GM10248 (cell line): Measurements from ENCODE around the gene KIRREL3.

Experiments
- CTCF ChIA-PET: fragments of 300-600 bp; sonication (Branson Sonifier 250); formaldehyde crosslinking; extraction: SDS; loops from one replicate; lab custom pipeline; 2021; ENCODE audit warnings: antibody characterized with exemption; lab: Yijun Ruan, JAX
- POLR2A ChIA-PET: fragments of 350-650 bp; sonication (Branson Sonifier 250); formaldehyde crosslinking; extraction: SDS; loops from one replicate; lab custom pipeline; 2020; ENCODE audit warnings: antibody characterized with exemption; lab: Yijun Ruan, JAX
- DNase-seq: peaks from one replicate; pipeline ENCODE4 v3.0.0; 2012; ENCODE audit errors: extremely low spot score
- TF ChIP-seq, protein P1 (sequence below): IDR thresholded peaks from 2 replicates; pipeline ENCODE4 v1.5.1; 2012; ENCODE audit warnings: mild to moderate bottlenecking, low read depth; ENCODE audit errors: extremely low read depth, missing control alignments, control extremely low read depth

KIRREL3 gene

DNA sequence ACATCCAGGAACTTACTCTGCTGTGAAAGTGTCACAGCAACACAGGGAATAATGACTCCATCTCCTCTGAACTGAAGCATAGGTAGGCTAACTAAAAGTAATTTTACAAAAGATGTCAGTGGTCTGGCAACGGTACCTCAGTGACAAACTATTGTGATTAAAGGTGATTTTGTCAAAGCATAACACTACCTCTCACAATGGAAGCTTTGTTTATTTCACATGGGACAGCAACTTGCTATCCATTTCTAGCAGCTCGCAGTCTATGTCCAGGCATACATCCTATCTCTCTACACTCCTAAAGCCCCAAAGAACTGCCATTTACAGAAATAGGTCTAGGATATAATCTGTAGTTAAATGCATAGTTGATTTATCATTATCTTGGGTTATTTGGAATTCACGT, 163.0 kb downstream of the KIRREL3 start:
- TF ChIP-seq, protein P1, sequence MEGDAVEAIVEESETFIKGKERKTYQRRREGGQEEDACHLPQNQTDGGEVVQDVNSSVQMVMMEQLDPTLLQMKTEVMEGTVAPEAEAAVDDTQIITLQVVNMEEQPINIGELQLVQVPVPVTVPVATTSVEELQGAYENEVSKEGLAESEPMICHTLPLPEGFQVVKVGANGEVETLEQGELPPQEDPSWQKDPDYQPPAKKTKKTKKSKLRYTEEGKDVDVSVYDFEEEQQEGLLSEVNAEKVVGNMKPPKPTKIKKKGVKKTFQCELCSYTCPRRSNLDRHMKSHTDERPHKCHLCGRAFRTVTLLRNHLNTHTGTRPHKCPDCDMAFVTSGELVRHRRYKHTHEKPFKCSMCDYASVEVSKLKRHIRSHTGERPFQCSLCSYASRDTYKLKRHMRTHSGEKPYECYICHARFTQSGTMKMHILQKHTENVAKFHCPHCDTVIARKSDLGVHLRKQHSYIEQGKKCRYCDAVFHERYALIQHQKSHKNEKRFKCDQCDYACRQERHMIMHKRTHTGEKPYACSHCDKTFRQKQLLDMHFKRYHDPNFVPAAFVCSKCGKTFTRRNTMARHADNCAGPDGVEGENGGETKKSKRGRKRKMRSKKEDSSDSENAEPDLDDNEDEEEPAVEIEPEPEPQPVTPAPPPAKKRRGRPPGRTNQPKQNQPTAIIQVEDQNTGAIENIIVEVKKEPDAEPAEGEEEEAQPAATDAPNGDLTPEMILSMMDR, result no peak
- no peak for DNase-seq
- CTCF ChIA-PET, result no interaction called here

DNA sequence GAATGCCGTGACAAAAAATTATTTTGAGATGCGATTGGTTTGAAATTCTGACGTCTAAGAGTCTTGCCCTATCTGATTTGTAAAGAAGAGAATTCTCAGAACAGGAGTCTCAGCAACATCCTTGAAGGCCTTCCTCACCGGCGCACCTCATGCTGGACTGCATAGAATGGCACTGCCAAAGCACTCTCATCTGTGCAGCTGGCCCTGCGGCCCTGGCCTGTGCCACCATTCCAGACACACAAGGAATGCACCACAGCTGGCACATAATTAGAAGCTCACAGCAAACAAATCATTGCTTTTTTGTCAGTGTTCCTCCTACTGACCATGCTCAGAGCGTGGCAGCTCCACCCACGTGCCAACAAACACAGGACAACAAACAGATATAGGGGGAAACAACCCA, 166.0 kb downstream of the KIRREL3 start:
- ChIA-PET CTCF (no interaction called here), POLR2A (no interaction called here)
- DNase-seq, result no peak
- TF ChIP-seq, protein P1, result no peak

More for the DNA sequence above, 163.0 kb downstream of the KIRREL3 start:
- POLR2A ChIA-PET, result no interaction called here

GRCh38 chr11:126834149-126834548, 166.4 kb downstream of the KIRREL3 start:
- ChIA-PET POLR2A (no interaction called here), CTCF (no interaction called here)
- no peak for DNase-seq
- TF ChIP-seq, protein P1, result no peak

- ChIA-PET POLR2A (no interaction called here), CTCF (no interaction called here)
- no peak for DNase-seq
- TF ChIP-seq, protein P1, result no peak
These were observed 167.5 kb downstream of the KIRREL3 start for GRCh38 chr11:126833065-126833464.

- no peak for DNase-seq
- ChIA-PET POLR2A (no interaction called here), CTCF (no interaction called here)
- TF ChIP-seq, protein P1, result no peak
These were observed 168.2 kb downstream of the KIRREL3 start for GRCh38 chr11:126832387-126832786.

GRCh38 chr11:126830216-126830806, 170.3 kb downstream of the KIRREL3 start:
- ChIA-PET CTCF (no interaction called here), POLR2A (no interaction called here)
- DNase-seq, result no peak
- TF ChIP-seq, protein P1, result no peak
